HL-60 (cell line): Measurements from ENCODE around the gene SOWAHC.

Source experiments
- CTCF ChIP-seq: IDR thresholded peaks from one replicate; pipeline ENCODE4 v1.5.1; 2011; ENCODE audit warnings: low read length, control low read depth, inconsistent platforms; ENCODE audit not compliant: insufficient read depth
- GABPA ChIP-seq: IDR thresholded peaks from 2 replicates; pipeline ENCODE4 v1.6.1; 2012; ENCODE audit warnings: low read depth
- SPI1 ChIP-seq: IDR thresholded peaks from 2 replicates; pipeline ENCODE4 v1.6.1; 2012; ENCODE audit warnings: low read depth, mild to moderate bottlenecking, borderline replicate concordance

DNA sequence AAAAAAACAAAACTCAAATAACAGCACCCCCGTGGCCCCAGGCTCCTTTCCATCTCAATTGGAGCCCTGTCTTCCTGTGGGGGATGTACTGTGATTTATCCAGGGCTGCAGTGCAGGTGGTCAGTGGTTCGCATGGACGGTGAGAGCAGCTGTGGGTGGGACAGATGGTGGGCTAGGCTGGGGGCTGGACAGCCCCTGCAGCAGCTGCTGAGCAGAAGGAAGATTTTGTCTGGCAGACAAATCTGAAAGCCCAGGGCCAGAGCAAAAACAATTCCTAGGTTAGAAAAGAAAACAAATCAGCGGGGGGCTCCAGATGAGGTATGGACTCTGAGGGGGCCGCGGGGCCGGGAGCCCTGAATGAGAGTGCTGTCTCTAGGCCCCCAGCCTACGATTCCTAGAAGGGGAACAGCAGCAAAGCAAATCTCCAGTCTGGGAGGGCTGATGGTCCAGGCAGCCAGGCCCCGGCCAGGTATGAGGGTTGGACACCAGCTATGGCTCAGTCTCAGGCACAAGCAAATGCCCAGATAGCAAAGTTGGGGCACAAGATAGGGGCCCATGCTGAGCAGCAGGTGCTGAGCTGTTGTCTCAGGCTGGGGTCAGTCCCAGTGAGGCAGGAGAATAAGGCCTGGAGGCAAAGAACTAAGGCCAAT, 45.4 kb downstream of the SOWAHC start:
- TF ChIP-seq CTCF (no peak), GABPA (no peak), SPI1 (no peak)
